ENCODE results near the gene FOXK2.

The FOXK2 gene

GRCh38 chr17:82592289-82592766 lies 72.8 kb downstream of the FOXK2 start:
- peak in 1 of 2 experiments; percentile 17 for DNase-seq

- DNase-seq, result peak; percentile 41 to 44
Observed at GRCh38 chr17:82592767-82593589, 73.4 kb downstream of the FOXK2 start.

DNA sequence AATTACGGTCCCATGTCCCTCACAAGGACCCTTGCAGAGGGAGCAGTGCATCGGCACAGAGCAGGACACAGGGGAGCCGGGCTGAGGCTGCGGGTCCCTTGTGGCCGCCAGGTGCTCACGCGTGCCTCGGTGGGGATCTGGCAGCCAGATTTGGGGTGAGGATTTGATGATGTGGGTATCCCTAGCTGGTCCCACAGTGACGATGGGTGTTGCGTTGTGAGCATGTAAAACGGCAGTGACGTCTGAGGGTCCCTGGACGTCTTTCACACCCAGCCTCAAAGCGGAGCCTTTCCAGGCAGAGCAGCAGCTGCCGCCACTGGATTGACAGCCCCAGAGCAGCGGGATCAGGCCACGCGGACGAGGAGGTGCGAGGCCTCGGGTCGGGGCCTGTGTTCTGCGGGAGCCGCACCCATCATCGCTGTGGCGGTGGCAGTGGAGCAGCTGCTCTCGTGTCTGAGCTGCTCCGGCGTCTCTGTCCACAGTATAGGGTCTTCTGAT lies 74.1 kb downstream of the FOXK2 start:
- no peak for DNase-seq

DNA sequence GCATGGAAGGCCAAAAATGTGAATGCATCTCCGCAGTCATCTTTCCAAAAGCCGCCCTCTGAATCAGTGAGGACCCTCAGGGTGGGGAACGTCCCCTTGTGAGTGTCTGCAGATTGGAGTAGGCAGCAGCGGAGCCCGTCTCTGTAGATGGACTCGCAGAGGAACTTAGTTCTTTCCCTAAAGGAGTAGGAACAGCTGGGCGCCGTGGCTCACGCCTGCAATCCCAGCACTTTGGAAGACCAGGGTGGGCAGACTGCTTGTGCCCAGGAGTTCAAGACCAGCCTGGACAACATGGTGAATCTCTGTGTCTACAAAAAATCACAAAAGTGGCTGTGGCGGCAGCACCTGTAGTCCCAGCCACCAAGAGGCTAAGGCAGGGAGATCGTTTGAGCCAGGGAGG lies 75.0 kb downstream of the FOXK2 start:
- no peak for DNase-seq

- DNase-seq, result no peak
Observed at GRCh38 chr17:82595893-82596292, 76.4 kb downstream of the FOXK2 start.

DNA sequence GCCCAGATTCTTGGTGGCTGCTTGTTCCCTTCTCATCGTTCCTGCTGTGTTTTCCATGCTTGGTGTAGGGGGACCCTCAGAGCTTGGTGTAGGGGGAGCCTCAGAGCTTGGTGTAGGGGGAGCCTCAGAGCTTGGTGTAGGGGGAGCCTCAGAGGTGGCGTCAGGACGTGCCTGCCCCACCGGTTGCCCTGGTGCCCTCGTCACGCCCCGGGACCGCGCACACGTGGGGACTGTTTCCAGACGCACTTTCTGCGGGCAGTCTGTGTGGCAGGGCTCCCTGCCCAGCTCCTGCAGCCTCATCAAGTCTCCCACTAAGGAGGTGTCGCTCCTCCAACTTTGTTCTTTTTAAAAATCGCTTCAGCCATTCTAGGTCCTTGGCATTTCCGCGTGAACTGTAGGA lies 76.8 kb downstream of the FOXK2 start:
- no peak for DNase-seq

- DNase-seq, result no peak
Observed at GRCh38 chr17:82596837-82597672, 77.5 kb downstream of the FOXK2 start.

DNA sequence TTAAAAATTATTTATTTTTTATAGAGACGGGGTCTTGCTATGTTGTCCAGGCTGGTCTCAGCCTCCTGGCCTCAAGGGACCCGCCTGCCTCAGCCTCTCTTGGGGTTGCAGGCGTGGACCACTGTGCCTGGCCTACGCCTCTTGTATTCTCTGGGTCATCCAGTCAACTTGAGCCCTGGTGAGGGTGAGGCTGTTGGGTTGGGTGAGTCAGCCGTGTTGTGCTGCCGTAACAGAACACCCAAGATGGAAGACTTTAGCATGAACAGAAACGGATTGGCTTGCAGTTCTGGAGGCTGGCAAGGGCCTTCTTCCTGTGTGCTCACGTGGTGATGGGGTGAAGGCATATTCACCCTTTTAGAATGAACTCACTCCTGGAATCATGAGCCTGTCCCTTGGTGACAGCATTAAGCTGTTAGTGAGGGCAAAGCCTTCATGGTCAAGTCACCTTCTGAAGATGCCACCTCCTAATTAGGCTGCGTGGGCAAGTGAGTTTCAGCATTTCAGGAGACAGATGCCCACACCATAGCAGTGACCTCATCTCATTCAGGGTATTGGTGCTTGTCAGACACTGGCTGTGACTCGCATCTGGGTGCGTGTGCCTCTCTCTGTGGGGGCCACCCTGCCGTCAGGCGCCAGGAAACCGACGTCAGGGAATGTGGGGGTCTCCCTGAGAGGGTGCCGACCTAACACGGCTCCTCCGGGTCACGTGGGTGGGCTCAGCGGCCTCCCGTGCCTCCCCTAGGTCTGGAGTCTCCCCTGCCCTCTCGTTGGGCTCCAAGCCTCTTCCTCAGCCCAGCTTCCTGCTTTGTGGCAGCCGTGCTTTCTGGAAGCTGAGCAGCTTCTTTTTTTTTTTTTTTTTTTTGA lies 79.0 kb downstream of the FOXK2 start:
- no peak for DNase-seq

- no peak for DNase-seq
Observed at GRCh38 chr17:82599674-82600661, 80.4 kb downstream of the FOXK2 start.

DNA sequence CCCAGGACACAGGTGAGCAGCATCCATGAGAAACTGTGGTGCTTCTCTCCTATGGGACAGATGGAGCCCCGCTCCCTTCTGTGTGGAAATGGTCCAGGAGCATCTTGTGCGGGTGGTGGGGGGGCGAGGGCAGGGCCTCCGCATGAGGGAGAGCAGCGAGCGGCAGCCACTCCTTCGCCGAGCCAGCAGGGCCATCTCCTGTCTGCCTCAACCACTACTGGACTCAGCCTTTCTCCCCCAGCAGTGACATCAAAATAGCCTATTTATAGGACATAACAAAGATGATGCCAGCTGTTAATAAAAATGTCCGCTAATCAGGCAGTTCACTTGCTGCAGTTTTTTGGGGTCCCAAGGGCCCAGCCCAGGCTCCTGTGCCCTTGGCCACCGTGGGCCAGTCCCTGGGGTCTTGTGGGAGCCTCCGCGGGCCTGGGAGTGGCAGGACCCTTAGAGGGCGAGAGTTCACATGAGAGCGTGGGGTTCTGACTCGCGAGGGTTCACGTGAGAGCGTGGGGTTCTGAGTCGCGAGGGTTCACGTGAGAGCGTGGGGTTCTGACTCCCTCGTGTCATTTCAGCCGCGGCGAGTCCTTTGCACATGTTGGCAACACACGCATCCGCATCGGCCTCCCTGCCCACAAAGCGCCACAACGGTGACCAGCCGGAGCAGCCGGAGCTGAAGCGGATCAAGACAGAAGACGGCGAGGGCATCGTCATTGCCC lies 81.4 kb downstream of the FOXK2 start:
- DNase-seq, result no peak

DNA sequence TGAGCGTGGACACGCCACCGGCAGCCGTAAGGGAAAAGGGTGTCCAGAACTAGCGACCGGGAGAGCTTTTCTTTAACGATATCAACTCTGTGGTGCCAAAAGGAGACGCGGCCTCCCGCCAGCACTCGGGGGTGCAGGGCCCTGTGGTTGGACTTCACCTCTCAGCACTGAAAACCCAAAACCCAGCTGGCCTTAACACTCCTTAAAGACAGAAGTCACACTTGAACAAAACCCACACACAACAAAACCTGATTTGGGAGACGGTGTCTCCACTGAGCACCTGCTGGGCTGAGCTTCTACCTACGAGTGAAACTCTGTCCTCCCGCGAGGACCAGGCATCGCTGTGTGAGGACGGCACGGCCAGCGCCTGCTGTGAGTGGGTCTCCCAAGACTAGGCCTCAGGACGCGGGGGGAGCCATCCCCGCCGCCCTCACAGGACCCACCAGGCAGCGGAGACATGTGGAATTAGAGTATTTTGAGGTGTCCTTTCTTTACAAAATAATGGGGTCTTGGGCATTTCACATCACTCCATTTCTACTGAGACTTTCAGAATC lies 82.0 kb downstream of the FOXK2 start:
- DNase-seq, result no peak

DNA sequence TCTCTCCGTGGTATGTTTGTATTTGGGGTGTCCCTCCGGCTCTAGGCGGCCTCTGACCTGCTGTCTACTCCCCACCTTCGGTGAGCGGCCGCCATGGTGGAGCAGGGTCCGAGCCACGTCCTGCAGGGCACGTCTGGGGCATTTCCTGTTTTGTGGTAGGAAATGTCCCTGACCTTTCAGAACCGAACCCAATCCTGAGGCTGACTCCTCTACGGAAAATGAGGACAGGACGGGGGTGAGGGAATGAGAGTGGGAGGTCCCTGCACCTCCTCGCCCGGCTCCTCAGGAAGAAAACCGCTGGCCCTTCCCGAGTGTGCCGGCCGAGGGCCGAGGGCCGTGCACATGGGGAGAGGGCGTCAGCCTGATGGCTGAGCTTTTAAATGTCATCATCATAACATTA lies 83.0 kb downstream of the FOXK2 start:
- no peak for DNase-seq

DNA sequence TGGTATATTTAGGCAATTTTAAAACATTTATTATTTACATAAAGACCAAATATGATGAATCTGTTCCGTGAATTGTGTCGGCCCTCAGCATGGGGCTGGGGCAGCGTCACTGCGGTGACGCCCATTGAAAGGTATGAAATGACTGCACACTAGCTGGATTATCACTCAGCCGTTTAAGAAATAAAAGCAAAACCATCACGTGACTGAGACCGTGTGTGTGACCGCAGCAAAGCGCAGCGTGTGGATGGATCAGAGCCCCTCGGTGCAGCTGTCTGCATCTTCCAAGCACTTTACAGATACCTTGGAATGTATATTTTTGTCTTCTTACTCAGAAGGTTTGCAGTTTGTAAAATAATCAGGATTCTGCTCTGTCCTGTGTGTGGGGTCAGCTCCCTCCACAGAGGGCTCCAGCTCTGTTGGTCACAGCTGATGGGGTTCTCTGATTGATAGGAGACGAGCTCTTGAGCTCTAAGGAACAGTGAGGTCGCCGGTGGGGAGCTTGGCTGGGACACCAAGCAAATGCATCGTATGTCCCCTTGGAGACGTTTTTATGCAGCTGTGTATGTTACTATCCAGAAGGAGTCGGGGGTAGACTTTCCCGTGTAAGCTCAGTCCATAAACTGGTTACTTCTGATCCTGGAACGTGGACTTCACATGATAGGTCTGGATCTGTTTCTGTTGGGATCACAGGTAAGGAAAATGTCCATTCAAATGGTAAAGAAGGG lies 83.6 kb downstream of the FOXK2 start:
- no peak for DNase-seq

DNA sequence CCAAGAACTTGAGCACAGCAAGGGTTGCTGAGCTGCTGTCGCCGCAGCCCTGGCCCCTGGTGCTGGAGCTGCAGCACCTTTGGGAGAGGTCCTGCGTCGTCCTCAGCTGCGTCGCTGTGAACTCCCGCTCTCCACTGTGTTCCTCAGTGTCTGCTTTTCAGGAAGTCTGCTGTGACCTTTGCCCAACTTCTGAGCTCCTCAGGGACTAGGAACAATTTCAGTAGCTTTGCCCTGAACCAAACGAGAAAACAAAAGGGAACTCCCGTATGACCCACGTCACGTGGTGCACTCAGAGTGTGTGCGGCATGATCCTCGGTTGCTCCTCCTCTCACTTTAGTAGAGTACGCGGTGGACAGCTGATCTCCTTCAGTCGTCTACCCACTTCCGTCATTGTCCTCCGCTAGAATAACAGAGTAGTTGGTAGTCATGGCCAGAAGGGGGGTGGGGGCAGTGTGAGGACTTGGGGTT lies 84.5 kb downstream of the FOXK2 start:
- peak; percentile 71 to 72 for DNase-seq

GRCh38 chr17:82604532-82604931 lies 85.0 kb downstream of the FOXK2 start:
- DNase-seq, result no peak

GRCh38 chr17:82605939-82606600 lies 86.5 kb downstream of the FOXK2 start:
- DNase-seq, result no peak

DNA sequence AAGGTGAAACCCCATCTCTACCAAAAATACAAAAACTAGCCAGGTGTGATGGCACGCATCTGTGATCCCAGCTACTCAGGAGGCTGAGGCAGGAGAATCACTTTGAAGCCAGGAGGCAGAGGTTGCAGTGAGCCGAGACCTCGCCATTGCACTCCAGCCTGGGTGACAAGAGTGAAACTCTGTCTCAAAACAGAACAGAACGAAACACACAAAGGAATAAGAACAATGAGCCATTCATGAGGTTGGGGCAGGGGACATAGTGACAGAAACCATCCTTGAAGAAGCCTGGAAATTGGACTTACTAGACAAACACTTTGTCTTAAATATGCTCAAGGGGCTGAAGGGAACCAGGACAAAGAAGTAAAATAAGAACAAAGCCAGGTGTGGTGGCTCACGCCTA lies 89.3 kb downstream of the FOXK2 start:
- DNase-seq, result no peak

DNA sequence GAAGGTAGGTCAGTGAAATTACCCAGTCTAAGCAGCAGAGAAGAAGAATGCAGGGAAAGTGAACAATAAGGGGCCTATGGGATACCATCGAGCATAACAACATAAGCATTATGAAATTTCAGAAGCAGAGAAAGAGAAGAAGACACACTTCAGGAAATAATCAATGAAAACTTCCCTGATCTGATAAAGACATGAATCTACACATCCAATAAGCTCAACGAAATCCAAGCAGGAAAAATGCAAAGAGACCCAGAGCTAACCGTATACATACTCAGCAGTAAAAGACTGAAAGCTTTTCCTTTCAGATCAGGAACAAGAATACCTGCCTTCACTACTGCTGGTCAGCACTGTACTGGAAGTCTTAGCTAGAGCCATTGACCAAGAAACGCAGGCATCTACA lies 90.1 kb downstream of the FOXK2 start:
- no peak for DNase-seq
